GM19351 (cell line): ENCODE data around the gene PPP3CA.
A peak's percentile ranks its signal among the peaks of the same experiment; 100 is the strongest.

Experiments
- ATAC-seq: cut with Tn5 transposase; IDR thresholded peaks from one replicate; pipeline ENCODE4 v1.9.1; 2021; ENCODE audit warnings: mild to moderate bottlenecking, moderate library complexity; ENCODE audit not compliant: unreplicated experiment

The PPP3CA gene

GRCh38 chr4:101347267-101347556 is at the start of gene PPP3CA:
PPP3CA (minus strand) TSS chr4:101347526.
- ATAC-seq: peak; percentile 20

- no peak for ATAC-seq
Measured at GRCh38 chr4:101393256-101393655, 45.9 kb upstream of the PPP3CA start.

- ATAC-seq: no peak
Measured at GRCh38 chr4:101370663-101371210, 23.4 kb upstream of the PPP3CA start.

- no peak for ATAC-seq
Measured at GRCh38 chr4:101367201-101367600, 19.9 kb upstream of the PPP3CA start.

GRCh38 chr4:101366331-101366730 is 19.0 kb upstream of the PPP3CA start:
- no peak for ATAC-seq

- no peak for ATAC-seq
Measured at GRCh38 chr4:101357751-101358150, 10.4 kb upstream of the PPP3CA start.

- no peak for ATAC-seq
Measured at GRCh38 chr4:101356928-101357327, 9.6 kb upstream of the PPP3CA start.

- no peak for ATAC-seq
Measured at GRCh38 chr4:101355767-101356702, 8.7 kb upstream of the PPP3CA start.

GRCh38 chr4:101355246-101355645 is 7.9 kb upstream of the PPP3CA start:
- peak; percentile 100 for ATAC-seq

GRCh38 chr4:101349801-101350064 is 2.4 kb upstream of the PPP3CA start:
- no peak for ATAC-seq

GRCh38 chr4:101348995-101349800 is 1.9 kb upstream of the PPP3CA start:
- ATAC-seq: no peak

GRCh38 chr4:101348367-101348827 is 1.1 kb upstream of the PPP3CA start:
- no peak for ATAC-seq

GRCh38 chr4:101347557-101348366 is 436 bp upstream of the PPP3CA start:
- peak; percentile 75 for ATAC-seq

GRCh38 chr4:101346351-101347266 is 717 bp downstream of the PPP3CA start:
- peak; percentile 11 for ATAC-seq

GRCh38 chr4:101345596-101346350 is 1.6 kb downstream of the PPP3CA start:
- ATAC-seq: no peak

- ATAC-seq: no peak
Measured at GRCh38 chr4:101345271-101345595, 2.1 kb downstream of the PPP3CA start.

GRCh38 chr4:101339332-101339731 is 8.0 kb downstream of the PPP3CA start:
- ATAC-seq: no peak

GRCh38 chr4:101337688-101338087 is 9.6 kb downstream of the PPP3CA start:
- ATAC-seq: no peak

GRCh38 chr4:101334963-101335572 is 12.3 kb downstream of the PPP3CA start:
- peak; percentile 76 for ATAC-seq
